Right lobe of liver (tissue), 6 donors: ENCODE measurements around the gene SLC26A11. TPM values are rescaled to one million over a fixed set of nuclear protein-coding genes. Genes with fewer than 3 reads are reported as not detected.
"Not testable (repeated sequence)": the region's sequence is repeated elsewhere in the genome, so short reads cannot be mapped to it uniquely, and the experiment has no call there.

Source experiments
- ATAC-seq, 4 donors: fragments of 200-7000 bp; cut with Tn5 transposase; one replicate each; pipeline ENCODE4 v1.9.1; 2020; ENCODE audit warnings: mild to moderate bottlenecking in 4 of 4, moderate library complexity in 4 of 4
- DNase-seq, 3 donors: peaks; one replicate each; pipeline ENCODE4 v3.0.0-alpha.2; 2020
- H3K27ac ChIP-seq, 3 donors: fragments of 200-600 bp; one replicate each; pipeline ENCODE4 v1.8.0; 2022
- H3K27me3 ChIP-seq, 2 donors: fragments of 200-600 bp; one replicate each; pipeline ENCODE4 v1.8.0; 2022
- H3K36me3 ChIP-seq, 4 donors: fragments of 200-600 bp; sonication (generic) in 1 of 4; one replicate each; pipeline versions ENCODE4 v1.5.1 to v1.8.0; 2017 to 2022; ENCODE audit warnings: control low read depth in 1 of 4
- H3K4me1 ChIP-seq, 4 donors: fragments of 200-600 bp; sonication (generic) in 1 of 4; one replicate each; pipeline versions ENCODE4 v1.5.1 to v1.8.0; 2017 to 2022; ENCODE audit warnings: control low read depth in 1 of 4
- H3K4me3 ChIP-seq, 3 donors: fragments of 200-600 bp; one replicate each; pipeline ENCODE4 v1.8.0; 2022
- H3K9me3 ChIP-seq, 4 donors: fragments of 200-600 bp; sonication (generic) in 1 of 4; one replicate each; pipeline versions ENCODE4 v1.5.1 to v1.8.0; 2017 to 2022; ENCODE audit warnings: control low read depth in 1 of 4
- CTCF ChIP-seq, 4 donors: fragments of 200-600 bp in 3 of 4; fragments of 450-650 bp in 1 of 4; IDR thresholded peaks; one replicate each; pipeline versions ENCODE4 v1.5.1 to v1.8.0; 2016 to 2022; ENCODE audit warnings: antibody characterized with exemption in 4 of 4, mild to moderate bottlenecking in 2 of 4
- POLR2A ChIP-seq: fragments of 450-650 bp; IDR thresholded peaks from one replicate; pipeline ENCODE4 v1.6.1; 2017; ENCODE audit warnings: antibody characterized with exemption, mild to moderate bottlenecking
- WGBS: methylation state at CpG from one replicate; pipeline ENCODE4 v1.1.6; 2018; ENCODE audit warnings: low coverage, low lambda C conversion rate; ENCODE audit not compliant: insufficient coverage; ENCODE audit errors: missing lambda C conversion rate; 5-methylcytosine and 5-hydroxymethylcytosine counted together
- intact Hi-C, 2 donors: fragments of 100-400 bp; cut with DNase I; formaldehyde crosslinking; loops; one replicate each; pipeline versions ENCODE4 v1.11.2 to v1.14.1; 2022
- total RNA-seq, 6 experiments: library from RNA; depleted of rRNA in 2 of 6; stranded (reverse); fragments of >200 nt in 2 of 6; fragmentation: NEBNext Ultra II Directional in 3 of 6; extraction: Animal tissue kit (Norgen Biotek cat#: 25700) in 3 of 6; gene quantifications; one replicate each; pipeline versions ENCODE4 v1.1.0 to v1.2.4, GENCODE V29; 2016 to 2023
- donor health status: DM: no; HTN: yes; CAD: no.
- donor health status: DM: no; HTN: no; CAD: no.
- donor health status: DM: no; HTN: no; CAD: no.
- donor health status: DM: no; HTN: yes; CAD: no.
- donor health status: DM: no; HTN: yes; CAD: no.

The SLC26A11 gene
- total RNA-seq, 6 experiments from 2014 or later, result 5.8 to 9.8 (median 6.5) TPM

- Histone ChIP-seq H3K9me3 (no peaks in the 10 kb centered on the region), H3K36me3 (no peaks in the 10 kb centered on the region), H3K4me1 (no peaks in the 10 kb centered on the region), H3K27ac (no peak overlapping the region), H3K4me3 (no peak overlapping the region), H3K27me3 (no peaks in the 10 kb centered on the region)
- TF ChIP-seq CTCF (IDR thresholded peaks at IDR 0.05), result no peak
- no peak for TF ChIP-seq POLR2A
- DNase-seq (no peak), ATAC-seq (peak in 3 of 4 donors; percentile 9 to 24 (median 19))
- intact Hi-C loops, result no loop called here
- 0% methylated on average over 1 of the region's 27 CpGs for WGBS
Measured at GRCh38 chr17:80198144-80198661, 22.0 kb upstream of the SLC26A11 start.

GRCh38 chr17:80199295-80199694, 20.9 kb upstream of the SLC26A11 start:
- ATAC-seq, H3K36me3 ChIP-seq, H3K4me3 ChIP-seq, H3K4me1 ChIP-seq, H3K27me3 ChIP-seq, H3K9me3 ChIP-seq, DNase-seq, intact Hi-C loops, H3K27ac ChIP-seq: not testable (repeated sequence)
- 61% methylated on average over 4 of the region's 6 CpGs for WGBS

GRCh38 chr17:80201446-80201845, 18.8 kb upstream of the SLC26A11 start:
- no peak for TF ChIP-seq CTCF (IDR thresholded peaks at IDR 0.05)
- TF ChIP-seq POLR2A, result no peak
- no peak for ATAC-seq
- Histone ChIP-seq H3K36me3 (no peaks in the 10 kb centered on the region), H3K4me1 (no peaks in the 10 kb centered on the region), H3K27me3 (no peaks in the 10 kb centered on the region), H3K9me3 (no peaks in the 10 kb centered on the region), H3K4me3 (no peak overlapping the region), H3K27ac (no peak overlapping the region)
- intact Hi-C loops, result no loop called here
- DNase-seq, result no peak
- no CpG with 5 or more reads among the region's 15 CpGs for WGBS

GRCh38 chr17:80202197-80202596, 18.0 kb upstream of the SLC26A11 start:
- no peak overlapping the region for H3K4me3 ChIP-seq

GRCh38 chr17:80203471-80203963, 16.7 kb upstream of the SLC26A11 start:
- no peaks in the 10 kb centered on the region for H3K36me3 ChIP-seq
- no peaks in the 10 kb centered on the region for H3K27me3 ChIP-seq
- H3K9me3 ChIP-seq, result no peaks in the 10 kb centered on the region
- WGBS, result no CpG with 5 or more reads among the region's 11 CpGs
- no peak overlapping the region for H3K27ac ChIP-seq
- H3K4me1 ChIP-seq, result no peaks in the 10 kb centered on the region
- no peak overlapping the region for H3K4me3 ChIP-seq
- no peak for TF ChIP-seq CTCF (IDR thresholded peaks at IDR 0.05)
- TF ChIP-seq POLR2A, result no peak
- ATAC-seq, result no peak
- no peak for DNase-seq
- intact Hi-C loops, result no loop called here

More at GRCh38 chr17:80202197-80202596, 18.0 kb upstream of the SLC26A11 start:
- no peak for TF ChIP-seq POLR2A
- no peak for TF ChIP-seq CTCF (IDR thresholded peaks at IDR 0.05)
- H3K4me1 ChIP-seq, result no peaks in the 10 kb centered on the region
- no CpG with 5 or more reads among the region's 17 CpGs for WGBS
- no peaks in the 10 kb centered on the region for H3K27me3 ChIP-seq
- intact Hi-C loops, result no loop called here
- no peak for ATAC-seq
- no peaks in the 10 kb centered on the region for H3K36me3 ChIP-seq
- no peaks in the 10 kb centered on the region for H3K9me3 ChIP-seq
- no peak overlapping the region for H3K27ac ChIP-seq
- DNase-seq, result no peak
